ENCODE data around the gene MORN4.

DNA sequence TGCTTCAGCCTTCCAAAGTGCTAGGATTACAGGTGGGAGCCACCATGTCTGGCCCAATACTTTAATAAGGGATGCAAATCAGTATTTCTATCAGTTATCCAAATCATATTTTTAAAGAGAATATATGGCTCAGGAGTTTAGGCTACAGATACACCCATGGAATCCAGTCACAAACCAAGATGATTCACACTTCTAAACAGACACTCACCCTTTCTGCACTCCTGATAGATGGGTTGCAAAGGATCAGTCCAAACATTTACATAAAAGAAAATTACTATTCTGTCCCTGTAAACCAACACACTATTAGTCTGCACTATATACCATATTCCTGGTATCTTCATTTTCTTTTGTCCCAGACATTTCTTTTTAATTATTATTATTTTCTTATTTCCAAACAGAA lies 2.2 kb downstream of the MORN4 start:
- TF ChIP-seq, protein P1, sequence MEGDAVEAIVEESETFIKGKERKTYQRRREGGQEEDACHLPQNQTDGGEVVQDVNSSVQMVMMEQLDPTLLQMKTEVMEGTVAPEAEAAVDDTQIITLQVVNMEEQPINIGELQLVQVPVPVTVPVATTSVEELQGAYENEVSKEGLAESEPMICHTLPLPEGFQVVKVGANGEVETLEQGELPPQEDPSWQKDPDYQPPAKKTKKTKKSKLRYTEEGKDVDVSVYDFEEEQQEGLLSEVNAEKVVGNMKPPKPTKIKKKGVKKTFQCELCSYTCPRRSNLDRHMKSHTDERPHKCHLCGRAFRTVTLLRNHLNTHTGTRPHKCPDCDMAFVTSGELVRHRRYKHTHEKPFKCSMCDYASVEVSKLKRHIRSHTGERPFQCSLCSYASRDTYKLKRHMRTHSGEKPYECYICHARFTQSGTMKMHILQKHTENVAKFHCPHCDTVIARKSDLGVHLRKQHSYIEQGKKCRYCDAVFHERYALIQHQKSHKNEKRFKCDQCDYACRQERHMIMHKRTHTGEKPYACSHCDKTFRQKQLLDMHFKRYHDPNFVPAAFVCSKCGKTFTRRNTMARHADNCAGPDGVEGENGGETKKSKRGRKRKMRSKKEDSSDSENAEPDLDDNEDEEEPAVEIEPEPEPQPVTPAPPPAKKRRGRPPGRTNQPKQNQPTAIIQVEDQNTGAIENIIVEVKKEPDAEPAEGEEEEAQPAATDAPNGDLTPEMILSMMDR (IDR thresholded peaks at IDR 0.05; ENCODE audit: low read depth, low read length), result no peak
- no peak for TF ChIP-seq POLR2A (IDR thresholded peaks at IDR 0.05; ENCODE audit: extremely low read depth, insufficient read length)
- TF ChIP-seq, protein P2, sequence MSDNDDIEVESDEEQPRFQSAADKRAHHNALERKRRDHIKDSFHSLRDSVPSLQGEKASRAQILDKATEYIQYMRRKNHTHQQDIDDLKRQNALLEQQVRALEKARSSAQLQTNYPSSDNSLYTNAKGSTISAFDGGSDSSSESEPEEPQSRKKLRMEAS (IDR thresholded peaks at IDR 0.05; ENCODE audit: low read depth, low read length), result no peak
- no peak for TF ChIP-seq MYC (IDR thresholded peaks at IDR 0.05; ENCODE audit: low read depth, low read length)
